ENCODE data around the gene HK1. TPM values are rescaled to one million over a fixed set of nuclear protein-coding genes. Genes with fewer than 3 reads are reported as not detected.

HK1 gene
- total RNA-seq, 1 experiment from 2014 or later, result 110 TPM

DNA sequence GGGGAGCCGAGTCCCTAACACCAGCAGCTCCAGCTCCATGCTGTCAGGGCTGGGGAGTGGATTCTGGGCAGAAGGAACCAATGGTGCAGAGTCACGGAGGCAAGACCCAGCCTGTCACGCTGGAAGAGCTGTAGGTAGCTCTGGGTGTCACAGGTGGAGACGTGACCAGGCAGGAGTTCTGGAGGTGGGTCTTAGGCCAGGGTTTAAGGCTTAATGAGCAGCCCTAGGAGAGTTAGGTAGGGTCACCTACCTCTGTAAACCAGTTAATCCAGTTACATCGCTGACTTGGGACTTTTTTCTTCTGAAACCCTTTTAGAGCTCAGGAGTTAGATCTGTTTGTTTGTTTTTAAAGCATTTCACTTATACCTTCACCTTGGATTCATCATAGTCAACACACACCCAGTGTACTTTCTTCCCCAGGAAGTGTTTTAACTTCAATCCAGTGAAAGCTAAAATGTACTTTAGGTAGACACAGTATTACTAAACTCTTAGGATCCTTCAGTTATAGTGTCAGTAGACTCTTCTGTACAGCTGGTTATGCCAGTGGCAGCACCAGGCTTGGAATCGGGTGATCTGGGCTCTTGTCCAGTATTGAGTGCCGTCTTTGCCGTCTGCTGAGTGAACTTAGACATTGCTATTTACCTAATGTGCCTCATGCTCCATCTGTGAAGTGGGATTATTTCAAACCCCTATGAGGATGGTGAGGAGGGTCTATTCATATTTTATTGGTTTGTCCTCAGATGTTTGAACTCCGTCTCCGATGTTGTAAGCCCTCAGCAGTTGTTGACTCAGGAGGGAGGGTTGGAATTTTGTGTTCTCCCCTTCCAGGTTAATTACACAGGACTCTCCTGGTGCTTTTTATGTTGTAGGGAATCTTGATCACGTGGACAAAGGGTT is 107.4 kb downstream of the HK1 start:
- DNase-seq, result no peak
- H3K27me3 ChIP-seq (ENCODE audit: control insufficient read depth, insufficient read depth, low read length), result no peaks in the 10 kb centered on the region
- no peak overlapping the region for H3K4me3 ChIP-seq (ENCODE audit: insufficient read depth, low read depth, low read length)
- peaks cover 59% of the 10 kb centered on the region for H3K36me3 ChIP-seq (replicated peaks; ENCODE audit: control insufficient read depth, insufficient read depth, low read length)

DNA sequence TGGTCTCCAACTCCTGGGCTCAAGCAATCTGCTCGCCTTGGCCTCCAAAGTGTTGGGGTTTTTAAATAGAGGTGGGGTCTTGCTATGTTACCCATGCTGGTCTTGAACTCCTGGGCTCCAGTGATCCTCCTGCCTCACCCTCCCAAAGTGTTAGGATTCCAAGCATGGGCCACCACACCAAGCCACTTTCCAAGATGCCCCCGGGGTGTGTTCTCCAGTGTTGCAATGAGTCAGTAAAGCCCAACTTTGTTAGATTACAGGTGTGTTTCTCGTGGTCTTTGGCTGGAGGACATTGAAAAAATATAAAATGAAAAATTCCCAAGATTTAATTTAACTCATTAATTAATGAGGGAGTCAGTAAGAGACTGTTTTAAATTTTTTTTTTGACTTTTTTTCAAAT is 109.2 kb downstream of the HK1 start:
- Histone ChIP-seq H3K27me3 (ENCODE audit: control insufficient read depth, insufficient read depth, low read length) (no peaks in the 10 kb centered on the region), H3K36me3 (replicated peaks; ENCODE audit: control insufficient read depth, insufficient read depth, low read length) (peaks cover 61% of the 10 kb centered on the region), H3K4me3 (ENCODE audit: insufficient read depth, low read depth, low read length) (no peak overlapping the region)
- no peak for DNase-seq

DNA sequence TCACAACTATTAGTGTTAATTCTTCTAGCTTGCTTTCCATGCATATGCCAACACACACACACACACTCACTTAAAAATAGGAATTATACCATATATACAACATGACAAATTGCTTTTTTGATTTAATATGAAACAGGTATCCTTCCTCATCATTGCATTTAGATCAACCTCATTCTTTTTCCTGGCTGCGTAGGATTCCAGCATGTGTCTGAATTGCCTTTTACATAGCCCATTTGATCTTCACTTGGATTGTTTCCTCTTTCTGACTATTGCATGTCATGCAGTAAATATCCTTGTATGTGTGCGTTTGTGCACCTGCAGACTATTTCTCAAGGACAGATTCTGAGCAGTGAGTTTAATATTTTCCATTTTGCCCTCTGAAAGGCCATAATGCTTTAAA is 110.2 kb downstream of the HK1 start:
- Histone ChIP-seq H3K4me3 (ENCODE audit: insufficient read depth, low read depth, low read length) (no peak overlapping the region), H3K27me3 (ENCODE audit: control insufficient read depth, insufficient read depth, low read length) (no peaks in the 10 kb centered on the region), H3K36me3 (replicated peaks; ENCODE audit: control insufficient read depth, insufficient read depth, low read length) (peaks cover 52% of the 10 kb centered on the region)
- no peak for DNase-seq

DNA sequence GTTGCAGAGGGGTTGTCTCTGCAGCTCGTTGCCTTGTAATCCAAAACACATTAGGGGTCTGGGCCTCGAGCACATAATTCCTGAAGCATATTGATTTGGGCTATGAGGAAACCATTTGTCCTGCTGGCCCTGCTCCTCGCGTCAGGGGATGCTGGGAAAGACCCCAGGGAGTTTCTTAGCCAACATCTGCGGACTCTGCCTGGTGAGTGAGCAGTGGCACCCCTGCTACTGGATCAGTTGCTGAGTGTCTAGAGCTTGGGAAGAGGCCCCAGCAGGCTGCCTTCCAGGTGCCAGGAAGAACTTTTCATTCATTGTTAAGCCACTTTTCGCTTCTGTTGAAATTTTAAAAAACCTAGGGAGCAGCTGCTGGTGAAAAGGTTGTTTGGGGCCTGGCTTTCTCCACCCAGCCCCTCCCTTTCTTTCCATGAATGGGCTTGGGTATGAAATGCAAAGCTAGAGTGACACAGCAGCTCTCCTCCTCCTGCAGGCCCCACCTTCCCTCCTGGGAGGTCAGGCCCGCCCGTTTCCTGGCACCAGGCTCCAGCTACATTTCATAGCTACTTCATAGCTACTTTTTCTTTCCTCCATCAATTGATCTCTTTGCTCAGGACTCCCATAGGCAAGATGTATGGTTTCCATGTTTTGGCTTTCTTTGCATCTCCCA is 111.7 kb downstream of the HK1 start:
- DNase-seq, result peak; percentile 88

DNA sequence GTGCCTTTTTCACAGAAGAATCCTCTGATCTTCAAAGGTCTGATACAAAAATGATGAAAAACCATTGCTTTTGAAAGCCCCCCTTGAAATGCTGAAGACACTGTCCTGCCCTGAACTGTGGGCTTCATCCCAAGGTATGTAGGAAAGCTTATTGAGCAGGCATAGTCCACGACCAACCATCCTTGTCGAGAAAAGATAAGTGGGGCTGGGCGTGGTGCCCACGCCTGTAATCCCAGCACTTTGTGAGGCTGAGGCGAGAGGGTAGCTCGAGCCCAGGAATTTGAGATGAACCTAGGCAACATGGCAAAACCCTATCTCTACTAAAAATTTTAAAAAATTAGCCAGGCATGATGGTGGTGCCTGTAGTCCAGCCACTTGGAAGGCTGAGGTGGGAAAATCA is 112.9 kb downstream of the HK1 start:
- peaks cover 41% of the 10 kb centered on the region for H3K36me3 ChIP-seq (replicated peaks; ENCODE audit: control insufficient read depth, insufficient read depth, low read length)

More for the DNA sequence above, 111.7 kb downstream of the HK1 start:
- Histone ChIP-seq H3K4me3 (ENCODE audit: insufficient read depth, low read depth, low read length) (no peak overlapping the region), H3K36me3 (replicated peaks; ENCODE audit: control insufficient read depth, insufficient read depth, low read length) (peaks cover 51% of the 10 kb centered on the region), H3K27me3 (ENCODE audit: control insufficient read depth, insufficient read depth, low read length) (no peaks in the 10 kb centered on the region)

DNA sequence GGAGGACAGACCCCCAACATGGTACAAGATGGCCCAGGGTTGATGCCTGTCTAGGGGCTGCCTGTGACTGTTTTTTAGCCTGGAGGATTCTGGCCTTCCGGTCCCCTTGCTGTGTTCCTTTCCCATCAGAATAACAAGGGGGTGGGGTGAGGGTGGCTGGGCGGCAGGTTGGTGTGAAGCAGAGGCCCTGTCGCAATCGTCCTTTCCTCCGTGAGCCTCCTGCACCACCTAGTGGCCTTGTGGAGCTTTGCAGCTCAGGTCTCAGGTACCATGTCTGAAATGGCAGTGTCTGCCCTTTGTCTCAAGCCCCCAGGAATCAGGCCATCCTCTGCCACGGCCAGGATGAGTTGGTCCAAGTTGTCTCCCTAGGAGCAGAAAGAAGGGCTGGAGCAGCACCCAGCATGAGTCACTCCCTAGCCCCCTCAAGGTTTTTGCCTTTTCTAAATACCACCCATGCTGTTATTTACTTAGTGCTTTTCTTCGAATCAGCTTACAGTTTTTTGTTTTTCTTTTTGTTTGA is 114.2 kb downstream of the HK1 start:
- Histone ChIP-seq H3K36me3 (replicated peaks; ENCODE audit: control insufficient read depth, insufficient read depth, low read length) (peaks cover 45% of the 10 kb centered on the region), H3K27me3 (ENCODE audit: control insufficient read depth, insufficient read depth, low read length) (no peaks in the 10 kb centered on the region), H3K4me3 (ENCODE audit: insufficient read depth, low read depth, low read length) (no peak overlapping the region)
- peak; percentile 93 for DNase-seq

More for the DNA sequence above, 112.9 kb downstream of the HK1 start:
- no peak overlapping the region for H3K4me3 ChIP-seq (ENCODE audit: insufficient read depth, low read depth, low read length)
- no peaks in the 10 kb centered on the region for H3K27me3 ChIP-seq (ENCODE audit: control insufficient read depth, insufficient read depth, low read length)
- DNase-seq, result no peak

DNA sequence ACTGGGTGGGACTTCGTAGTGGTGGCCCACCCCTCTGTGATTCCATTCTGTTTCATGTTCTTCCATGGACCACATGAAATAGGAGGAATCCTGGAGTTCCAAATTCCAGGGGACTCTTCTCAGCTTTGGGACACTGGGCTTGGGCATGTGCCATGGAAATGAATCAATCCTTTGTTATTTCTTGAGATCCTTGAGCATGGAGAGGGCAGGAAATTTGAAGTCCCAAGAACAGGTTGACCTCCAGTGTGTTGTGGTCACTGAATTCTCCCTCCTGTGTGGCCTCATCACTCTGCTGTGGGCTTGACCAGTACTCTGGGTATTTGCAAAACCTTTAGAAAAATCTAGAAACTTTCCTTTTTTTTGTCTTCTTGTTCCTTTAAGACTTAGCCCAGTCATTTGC is 115.7 kb downstream of the HK1 start:
- no peaks in the 10 kb centered on the region for H3K27me3 ChIP-seq (ENCODE audit: control insufficient read depth, insufficient read depth, low read length)
- peaks cover 41% of the 10 kb centered on the region for H3K36me3 ChIP-seq (replicated peaks; ENCODE audit: control insufficient read depth, insufficient read depth, low read length)
- no peak for DNase-seq
- no peak overlapping the region for H3K4me3 ChIP-seq (ENCODE audit: insufficient read depth, low read depth, low read length)

DNA sequence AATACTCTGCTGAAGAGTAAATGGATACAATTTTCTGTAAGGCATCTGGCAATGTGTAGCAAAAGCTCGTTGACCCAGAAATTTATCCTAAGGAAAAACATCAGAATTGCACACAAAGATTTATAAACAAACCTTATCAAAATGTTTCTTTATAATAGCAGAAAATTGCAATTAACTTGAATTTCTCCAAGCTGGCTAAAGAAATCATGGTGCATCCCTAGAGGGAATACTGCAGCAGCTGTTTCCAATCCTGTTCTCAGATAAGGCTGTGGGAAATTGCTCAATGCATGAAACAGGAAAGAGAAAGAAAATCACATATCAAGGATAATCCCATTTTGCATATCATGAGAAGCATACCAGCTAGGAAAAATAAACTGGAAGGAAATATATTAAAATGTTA is 119.7 kb downstream of the HK1 start:
- H3K4me3 ChIP-seq (ENCODE audit: insufficient read depth, low read depth, low read length), result no peak overlapping the region
- DNase-seq, result no peak
- H3K36me3 ChIP-seq (replicated peaks; ENCODE audit: control insufficient read depth, insufficient read depth, low read length), result peaks cover 46% of the 10 kb centered on the region
- no peaks in the 10 kb centered on the region for H3K27me3 ChIP-seq (ENCODE audit: control insufficient read depth, insufficient read depth, low read length)

DNA sequence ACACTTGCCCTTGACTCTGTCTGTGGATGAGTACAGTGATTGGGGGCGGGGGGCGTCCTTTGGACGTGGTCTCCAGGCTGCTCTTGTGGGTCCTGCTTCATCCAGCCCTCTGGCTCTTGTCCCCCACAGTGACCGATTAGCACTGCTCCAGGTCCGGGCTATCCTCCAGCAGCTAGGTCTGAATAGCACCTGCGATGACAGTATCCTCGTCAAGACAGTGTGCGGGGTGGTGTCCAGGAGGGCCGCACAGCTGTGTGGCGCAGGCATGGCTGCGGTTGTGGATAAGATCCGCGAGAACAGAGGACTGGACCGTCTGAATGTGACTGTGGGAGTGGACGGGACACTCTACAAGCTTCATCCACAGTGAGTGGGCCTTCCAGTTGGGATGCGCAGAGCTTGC is 120.2 kb downstream of the HK1 start:
- no peak for DNase-seq
- Histone ChIP-seq H3K4me3 (ENCODE audit: insufficient read depth, low read depth, low read length) (no peak overlapping the region), H3K27me3 (ENCODE audit: control insufficient read depth, insufficient read depth, low read length) (no peaks in the 10 kb centered on the region), H3K36me3 (replicated peaks; ENCODE audit: control insufficient read depth, insufficient read depth, low read length) (peaks cover 45% of the 10 kb centered on the region)

DNA sequence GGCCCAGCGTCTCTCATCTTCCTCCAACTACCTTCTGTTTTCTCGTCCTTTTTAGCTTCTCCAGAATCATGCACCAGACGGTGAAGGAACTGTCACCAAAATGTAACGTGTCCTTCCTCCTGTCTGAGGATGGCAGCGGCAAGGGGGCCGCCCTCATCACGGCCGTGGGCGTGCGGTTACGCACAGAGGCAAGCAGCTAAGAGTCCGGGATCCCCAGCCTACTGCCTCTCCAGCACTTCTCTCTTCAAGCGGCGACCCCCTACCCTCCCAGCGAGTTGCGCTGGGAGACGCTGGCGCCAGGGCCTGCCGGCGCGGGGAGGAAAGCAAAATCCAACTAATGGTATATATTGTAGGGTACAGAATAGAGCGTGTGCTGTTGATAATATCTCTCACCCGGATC is 122.6 kb downstream of the HK1 start:
- H3K27me3 ChIP-seq (ENCODE audit: control insufficient read depth, insufficient read depth, low read length), result no peaks in the 10 kb centered on the region

DNA sequence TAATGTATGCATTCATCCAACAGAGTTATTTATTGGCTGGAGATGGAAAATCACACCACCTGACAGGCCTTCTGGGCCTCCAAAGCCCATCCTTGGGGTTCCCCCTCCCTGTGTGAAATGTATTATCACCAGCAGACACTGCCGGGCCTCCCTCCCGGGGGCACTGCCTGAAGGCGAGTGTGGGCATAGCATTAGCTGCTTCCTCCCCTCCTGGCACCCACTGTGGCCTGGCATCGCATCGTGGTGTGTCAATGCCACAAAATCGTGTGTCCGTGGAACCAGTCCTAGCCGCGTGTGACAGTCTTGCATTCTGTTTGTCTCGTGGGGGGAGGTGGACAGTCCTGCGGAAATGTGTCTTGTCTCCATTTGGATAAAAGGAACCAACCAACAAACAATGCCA is 123.1 kb downstream of the HK1 start:
- Histone ChIP-seq H3K36me3 (replicated peaks; ENCODE audit: control insufficient read depth, insufficient read depth, low read length) (peaks cover 33% of the 10 kb centered on the region), H3K27me3 (ENCODE audit: control insufficient read depth, insufficient read depth, low read length) (no peaks in the 10 kb centered on the region), H3K4me3 (ENCODE audit: insufficient read depth, low read depth, low read length) (no peak overlapping the region)
- DNase-seq, result no peak

More for the DNA sequence above, 122.6 kb downstream of the HK1 start:
- Histone ChIP-seq H3K36me3 (replicated peaks; ENCODE audit: control insufficient read depth, insufficient read depth, low read length) (peaks cover 36% of the 10 kb centered on the region), H3K4me3 (ENCODE audit: insufficient read depth, low read depth, low read length) (no peak overlapping the region)
- no peak for DNase-seq

DNA sequence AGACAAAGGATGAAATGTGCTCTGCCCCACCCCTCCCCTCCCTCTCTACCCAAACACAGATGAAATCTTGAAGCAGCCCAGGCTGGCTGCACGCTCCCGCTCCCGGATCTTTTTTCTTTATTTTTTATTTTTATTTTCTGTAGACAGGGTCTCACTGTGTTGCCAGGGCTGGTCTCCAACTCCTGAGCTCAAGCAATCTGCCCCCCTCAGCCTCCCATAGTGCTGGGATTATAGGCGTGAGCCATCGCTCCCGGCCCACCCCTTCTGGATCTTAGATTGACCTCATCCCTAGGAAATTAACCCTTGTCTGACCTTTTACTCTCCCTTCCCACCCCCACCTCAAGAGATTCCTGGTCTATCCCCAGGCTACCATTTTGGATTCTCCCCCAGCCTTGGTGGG is 124.1 kb downstream of the HK1 start:
- DNase-seq, result no peak
- Histone ChIP-seq H3K36me3 (replicated peaks; ENCODE audit: control insufficient read depth, insufficient read depth, low read length) (peaks cover 29% of the 10 kb centered on the region), H3K4me3 (ENCODE audit: insufficient read depth, low read depth, low read length) (no peak overlapping the region), H3K27me3 (ENCODE audit: control insufficient read depth, insufficient read depth, low read length) (no peaks in the 10 kb centered on the region)

DNA sequence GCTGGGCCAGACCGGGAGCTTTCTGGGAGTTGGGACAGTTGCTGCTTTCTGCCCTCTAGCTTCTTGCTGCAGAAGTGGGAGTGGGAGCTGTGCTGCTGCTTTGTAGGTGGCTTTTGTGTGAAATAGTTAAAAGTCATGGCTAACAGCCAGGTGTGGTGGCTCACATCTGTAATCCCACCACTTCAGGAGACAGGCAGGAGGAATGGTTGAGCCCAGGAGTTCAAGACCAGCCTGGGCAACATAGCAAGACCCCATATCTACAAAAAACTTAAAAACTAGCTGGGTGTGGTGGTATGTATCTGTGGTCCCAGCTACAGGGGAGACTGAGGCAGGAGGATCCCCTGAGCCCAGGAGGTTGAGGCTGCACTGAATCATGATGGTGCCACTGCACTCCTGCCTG is 124.8 kb downstream of the HK1 start:
- Histone ChIP-seq H3K4me3 (ENCODE audit: insufficient read depth, low read depth, low read length) (no peak overlapping the region), H3K36me3 (replicated peaks; ENCODE audit: control insufficient read depth, insufficient read depth, low read length) (peaks cover 26% of the 10 kb centered on the region), H3K27me3 (ENCODE audit: control insufficient read depth, insufficient read depth, low read length) (no peaks in the 10 kb centered on the region; the same call in 1 of the 2 replicates)
- DNase-seq, result no peak

DNA sequence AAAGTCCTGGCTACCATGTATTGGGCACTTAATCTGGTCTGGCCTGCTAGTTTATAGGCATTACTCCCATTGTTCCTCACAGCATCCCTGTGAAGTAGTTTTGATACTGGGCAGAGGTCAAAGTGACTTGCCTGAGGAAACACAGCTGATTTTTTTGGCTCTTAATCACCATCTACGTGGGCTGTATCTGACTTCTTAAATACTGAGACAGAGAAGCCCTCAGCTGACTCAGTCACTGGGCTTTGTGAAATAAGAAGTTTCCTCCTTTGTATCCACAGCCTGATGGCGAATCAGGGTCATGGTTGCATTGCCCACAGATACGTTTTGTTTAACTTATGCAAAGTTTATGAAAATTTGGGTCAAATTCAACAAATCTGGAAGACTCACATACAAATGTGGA is 125.2 kb downstream of the HK1 start:
- no peak for DNase-seq
- H3K36me3 ChIP-seq (replicated peaks; ENCODE audit: control insufficient read depth, insufficient read depth, low read length), result peaks cover 25% of the 10 kb centered on the region
- H3K4me3 ChIP-seq (ENCODE audit: insufficient read depth, low read depth, low read length), result no peak overlapping the region
- H3K27me3 ChIP-seq (ENCODE audit: control insufficient read depth, insufficient read depth, low read length), result no peaks in the 10 kb centered on the region; the same call in 1 of the 2 replicates

DNA sequence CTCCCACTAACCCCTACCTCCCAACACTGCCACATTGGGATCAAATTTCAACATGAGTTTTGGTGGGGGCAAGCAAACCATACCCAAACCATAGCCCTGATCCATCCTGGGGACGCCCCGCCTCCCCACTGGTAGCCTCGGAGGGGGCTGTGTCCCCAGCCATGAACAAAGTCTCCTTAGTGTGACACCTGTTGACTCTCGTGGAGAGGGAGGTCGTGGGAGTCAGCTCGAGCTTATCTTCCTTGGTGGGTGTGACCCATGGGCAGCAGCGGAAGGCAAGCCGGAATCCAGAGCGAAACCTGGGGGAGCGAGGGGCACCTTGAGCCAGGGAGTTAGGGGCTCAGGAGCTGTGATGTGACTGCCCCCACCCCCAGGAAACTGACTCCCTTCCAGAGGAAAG is 126.5 kb downstream of the HK1 start:
- Histone ChIP-seq H3K4me3 (ENCODE audit: insufficient read depth, low read depth, low read length) (no peak overlapping the region), H3K27me3 (ENCODE audit: control insufficient read depth, insufficient read depth, low read length) (no peaks in the 10 kb centered on the region; the same call in 1 of the 2 replicates), H3K36me3 (replicated peaks; ENCODE audit: control insufficient read depth, insufficient read depth, low read length) (peaks cover 21% of the 10 kb centered on the region)
- DNase-seq, result no peak

Data from H7 (cell line).